ENCODE results near the gene ZNF683.
"Not testable (repeated sequence)": the region's sequence is repeated elsewhere in the genome, so short reads cannot be mapped to it uniquely, and the experiment has no call there.

The ZNF683 gene

DNA sequence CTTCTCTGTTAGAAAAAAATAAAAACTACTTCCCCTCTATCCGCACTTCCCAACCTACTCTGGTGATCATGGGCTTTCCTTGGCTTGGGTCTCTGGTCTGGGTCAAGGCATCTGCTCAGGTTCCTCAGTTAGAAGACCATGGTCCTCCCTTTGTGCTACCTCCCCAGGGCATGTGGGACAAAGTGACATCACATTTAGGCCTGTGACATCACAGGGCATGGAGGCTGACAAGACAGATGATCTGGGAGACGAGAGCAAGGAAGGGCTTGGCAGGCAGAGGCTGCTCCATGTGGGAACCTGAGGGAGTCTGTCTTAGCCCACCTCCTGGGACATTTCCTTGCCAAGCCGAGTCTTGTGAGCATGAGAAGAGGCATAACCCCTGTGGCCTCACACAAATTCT is at the start of gene ZNF683:
ZNF683 (minus strand) TSS at position 140 of the 400 bp plus-strand sequence. CDS start 4,179 bp downstream, outside the sequence.
- not testable (repeated sequence) for ATAC-seq, H3K9me3 Mint-ChIP-seq, H3K27me3 Mint-ChIP-seq, DNase-seq
- H3K4me1 Mint-ChIP-seq = peaks cover 77% of the 10 kb centered on the region
- H3K4me3 Mint-ChIP-seq = peak within 1 kb of the TSS; percentile 40 to 63
- peak within 1 kb of the TSS in 1 of 2 donors; percentile 37 for H3K27ac Mint-ChIP-seq

DNA sequence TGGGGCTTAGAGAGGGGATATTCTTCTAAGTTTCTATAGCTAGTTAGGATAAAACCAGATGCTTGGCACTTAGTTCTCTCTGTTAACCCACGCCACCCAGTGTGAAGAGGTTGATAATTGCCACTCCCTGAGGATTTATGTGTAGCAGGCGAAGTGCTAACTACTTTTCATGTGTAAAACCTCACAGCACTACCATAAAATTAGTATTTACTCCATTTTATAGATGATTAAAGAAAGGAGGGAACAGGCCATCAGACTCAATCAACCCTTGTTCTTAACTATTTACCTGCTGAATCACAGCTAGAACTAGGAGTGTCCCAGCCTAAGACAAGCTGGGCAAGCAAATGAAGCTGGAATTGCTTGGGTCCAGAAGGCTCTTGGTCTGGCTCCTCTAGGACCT is 46.9 kb upstream of the ZNF683 start:
- no peak for DNase-seq
- Mint-ChIP-seq H3K27me3 (peaks cover 19% of the 10 kb centered on the region), H3K9me3 (no peaks in the 10 kb centered on the region), H3K4me1 (no peaks in the 10 kb centered on the region), H3K27ac (no peak overlapping the region), H3K4me3 (no peak overlapping the region)
- no peak for ATAC-seq

DNA sequence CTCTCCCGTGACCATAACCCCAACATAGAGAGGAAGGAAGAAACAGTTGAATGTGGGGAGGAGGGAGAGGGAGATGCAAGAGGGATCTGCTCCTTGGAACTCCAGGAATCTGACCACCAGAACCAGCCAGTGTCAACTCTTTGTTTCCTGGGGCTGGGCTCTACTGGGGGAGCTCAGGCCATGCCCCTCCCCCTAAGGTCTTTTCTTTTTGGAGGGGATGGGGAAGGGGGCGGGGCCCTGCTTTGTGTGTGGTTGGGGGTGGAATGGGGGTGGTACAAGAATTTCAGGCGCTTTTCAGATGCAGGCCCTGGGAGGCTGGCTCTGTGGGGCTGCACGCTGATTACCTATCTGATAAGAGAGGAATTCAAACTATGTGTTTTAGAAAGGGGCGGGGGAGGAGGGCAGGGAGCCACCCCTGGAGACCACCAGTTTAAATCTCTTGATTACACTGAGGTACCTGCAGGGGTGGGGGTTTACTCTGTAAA is 46.4 kb upstream of the ZNF683 start:
- peaks cover 25% of the 10 kb centered on the region for H3K27me3 Mint-ChIP-seq
- H3K4me1 Mint-ChIP-seq = no peaks in the 10 kb centered on the region
- H3K9me3 Mint-ChIP-seq = no peaks in the 10 kb centered on the region
- DNase-seq = no peak
- ATAC-seq = no peak
- H3K27ac Mint-ChIP-seq = peak overlapping the region in 1 of 2 donors; percentile 1
- no peak overlapping the region for H3K4me3 Mint-ChIP-seq

DNA sequence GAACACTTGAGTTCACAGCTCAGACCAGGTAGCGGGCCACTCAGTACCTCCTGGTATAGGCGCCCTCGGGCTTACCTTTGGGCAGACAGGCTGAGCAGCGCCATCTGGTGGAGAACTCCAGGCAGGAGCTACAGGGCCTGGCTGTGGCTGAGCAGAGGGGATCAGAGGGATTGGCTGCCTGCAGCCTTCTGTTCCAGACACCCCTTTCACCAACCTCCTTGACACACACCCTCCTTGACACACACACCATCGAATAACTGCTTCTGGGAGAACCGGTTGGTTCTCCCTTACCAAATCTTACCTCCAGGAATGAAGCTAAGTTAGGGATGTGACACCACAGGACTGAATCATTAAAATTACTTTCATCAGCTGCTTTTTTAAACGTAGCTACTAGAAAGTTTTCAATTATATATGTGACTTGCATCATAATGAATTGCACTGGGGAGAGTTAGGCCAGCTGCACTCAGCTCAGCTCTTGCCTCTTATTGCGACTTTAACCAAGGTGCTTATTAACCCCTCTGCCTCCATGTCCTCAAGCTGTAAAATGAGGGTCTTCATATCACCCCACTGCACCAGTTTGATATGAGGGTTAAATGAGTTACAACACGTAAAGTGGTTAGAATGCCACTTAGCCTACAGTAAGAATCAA is 44.7 kb upstream of the ZNF683 start:
- DNase-seq = peak; percentile 78 to 83
- ATAC-seq = peak; percentile 100
- Mint-ChIP-seq H3K4me3 (no peak overlapping the region), H3K27ac (no peak overlapping the region), H3K27me3 (peaks cover 35% of the 10 kb centered on the region), H3K9me3 (no peaks in the 10 kb centered on the region), H3K4me1 (no peaks in the 10 kb centered on the region)

DNA sequence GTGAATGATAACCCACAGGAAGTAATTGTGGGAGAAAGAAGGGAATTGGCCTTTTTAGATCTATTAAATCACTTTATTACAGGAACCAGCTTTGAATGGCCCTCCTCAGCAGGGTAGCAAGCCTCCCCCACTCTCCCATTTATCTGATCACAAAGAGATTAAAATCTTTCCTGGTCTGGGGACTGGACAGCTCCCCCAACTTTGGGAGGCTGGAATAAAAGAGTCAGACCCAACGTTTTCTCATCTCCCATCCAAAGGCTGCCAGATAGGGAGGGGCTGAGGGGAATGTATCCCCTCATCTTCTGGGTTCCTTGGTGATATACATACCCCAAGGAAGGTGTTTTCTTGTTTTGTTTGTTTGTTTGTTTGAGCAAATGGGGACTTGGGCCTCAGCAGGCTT is 40.5 kb upstream of the ZNF683 start:
- H3K9me3 Mint-ChIP-seq = no peaks in the 10 kb centered on the region
- no peak overlapping the region for H3K27ac Mint-ChIP-seq
- ATAC-seq = no peak
- peaks cover 34% of the 10 kb centered on the region for H3K4me1 Mint-ChIP-seq
- peaks cover 67% of the 10 kb centered on the region for H3K27me3 Mint-ChIP-seq
- H3K4me3 Mint-ChIP-seq = no peak overlapping the region
- DNase-seq = no peak

DNA sequence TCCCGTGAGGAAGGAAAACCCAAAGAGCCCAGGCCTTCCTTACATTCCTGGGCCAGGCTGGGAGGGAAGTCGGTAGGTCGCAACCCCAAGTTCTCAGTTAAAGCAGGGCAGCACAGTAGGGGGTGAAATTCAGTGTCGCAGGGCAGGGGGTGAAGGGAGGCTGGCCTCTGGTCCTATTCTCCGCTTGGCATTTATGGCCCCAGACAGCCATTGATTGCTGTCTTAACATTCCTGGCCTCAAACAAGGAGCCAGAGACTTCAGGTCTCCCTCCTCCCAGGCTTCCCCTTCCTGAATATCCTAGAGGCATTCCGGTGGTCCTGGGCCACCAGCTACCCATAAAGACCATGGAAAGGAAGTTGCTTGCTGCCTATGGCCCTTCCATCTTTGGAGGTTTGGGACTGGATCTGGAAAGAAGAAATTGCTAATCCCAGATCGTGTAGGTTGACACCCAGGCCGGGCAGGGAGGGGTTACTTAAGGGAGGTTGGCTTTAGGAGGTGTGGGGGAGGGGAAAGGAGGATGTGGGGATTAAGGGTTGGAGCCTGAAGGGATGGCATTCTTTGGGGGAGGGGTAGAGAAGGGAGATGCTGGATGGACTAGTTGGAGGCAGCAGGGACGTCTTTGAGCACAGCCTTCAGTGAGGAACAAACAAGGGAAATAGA is 39.8 kb upstream of the ZNF683 start:
- Mint-ChIP-seq H3K4me1 (peaks cover 34% of the 10 kb centered on the region), H3K27ac (no peak overlapping the region), H3K4me3 (no peak overlapping the region), H3K9me3 (no peaks in the 10 kb centered on the region), H3K27me3 (peaks cover 74% of the 10 kb centered on the region)
- ATAC-seq (no peak), DNase-seq (no peak)

DNA sequence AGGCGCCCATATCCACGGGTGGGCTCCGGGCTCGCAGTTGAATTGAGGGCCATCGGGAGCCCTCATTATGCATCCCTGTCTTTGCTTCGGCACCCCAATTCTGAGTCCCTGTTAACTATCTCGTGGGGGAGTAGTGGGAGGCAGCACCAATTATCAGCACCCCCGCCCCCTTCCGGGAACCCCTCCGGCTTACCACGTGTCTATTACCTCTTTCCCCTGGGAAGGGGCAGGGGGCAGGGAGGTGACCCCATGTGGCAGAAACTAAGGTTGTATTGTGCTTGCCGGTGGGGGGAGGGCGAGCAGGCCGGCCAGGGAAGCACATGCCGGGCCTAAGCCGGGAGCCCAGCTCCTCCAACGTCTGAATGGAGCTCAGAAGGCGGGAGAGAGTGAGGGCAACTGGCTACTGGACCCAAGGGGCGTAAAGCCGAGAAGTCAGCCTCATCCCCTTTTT is 39.1 kb upstream of the ZNF683 start:
- H3K4me1 Mint-ChIP-seq = peaks cover 34% of the 10 kb centered on the region
- no peaks in the 10 kb centered on the region for H3K9me3 Mint-ChIP-seq
- H3K4me3 Mint-ChIP-seq = no peak overlapping the region
- DNase-seq (no peak), ATAC-seq (no peak)
- H3K27me3 Mint-ChIP-seq = peaks cover 74% of the 10 kb centered on the region
- H3K27ac Mint-ChIP-seq = no peak overlapping the region

DNA sequence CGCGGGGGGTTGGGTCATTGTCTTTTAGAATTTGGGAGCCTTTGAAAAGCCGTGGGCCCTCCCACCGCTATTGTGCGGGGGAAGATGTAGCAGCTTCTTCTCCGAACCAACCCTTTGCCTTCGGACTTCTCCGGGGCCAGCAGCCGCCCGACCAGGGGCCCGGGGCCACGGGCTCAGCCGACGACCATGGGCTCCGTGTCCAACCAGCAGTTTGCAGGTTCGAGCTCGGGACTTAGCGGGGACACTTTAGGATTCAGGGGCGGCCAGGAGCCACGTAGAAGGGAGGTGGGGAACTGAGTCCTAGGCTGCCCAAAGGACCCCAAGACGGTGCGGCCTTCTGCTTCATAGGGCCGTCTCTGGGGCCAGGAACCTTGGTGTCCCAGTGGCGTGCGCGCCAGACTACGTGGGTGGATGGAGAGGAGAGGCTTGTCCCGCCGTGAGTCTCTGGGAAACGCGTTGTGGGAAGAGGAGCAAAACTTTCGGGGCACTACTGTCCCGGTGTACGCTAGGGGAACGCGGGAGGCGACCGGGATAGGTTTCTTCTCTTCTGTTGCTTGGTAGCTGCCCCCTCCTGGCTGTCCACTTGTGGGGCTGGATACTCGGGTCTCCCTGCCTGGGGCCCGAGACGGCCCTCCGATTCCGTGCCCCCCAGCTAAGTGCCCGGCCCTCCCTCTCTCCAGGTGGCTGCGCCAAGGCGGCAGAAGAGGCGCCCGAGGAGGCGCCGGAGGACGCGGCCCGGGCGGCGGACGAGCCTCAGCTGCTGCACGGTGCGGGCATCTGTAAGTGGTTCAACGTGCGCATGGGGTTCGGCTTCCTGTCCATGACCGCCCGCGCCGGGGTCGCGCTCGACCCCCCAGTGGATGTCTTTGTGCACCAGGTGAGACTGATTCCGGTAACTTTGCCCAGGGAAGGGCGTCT is 38.4 kb upstream of the ZNF683 start, which contains the start of gene LIN28A:
LIN28A (plus strand) TSS at position 112 of the 918 bp plus-strand sequence; CDS start at position 187, 75 bp downstream.
- peak within 1 kb of the TSS; percentile 4 to 22 for H3K4me3 Mint-ChIP-seq
- no peak within 1 kb of the TSS for H3K27ac Mint-ChIP-seq
- peaks cover 34% of the 10 kb centered on the region for H3K4me1 Mint-ChIP-seq
- ATAC-seq (no peak), DNase-seq (peak in 1 of 2 donors; percentile 9)
- H3K27me3 Mint-ChIP-seq = peaks cover 74% of the 10 kb centered on the region
- H3K9me3 Mint-ChIP-seq = no peaks in the 10 kb centered on the region

DNA sequence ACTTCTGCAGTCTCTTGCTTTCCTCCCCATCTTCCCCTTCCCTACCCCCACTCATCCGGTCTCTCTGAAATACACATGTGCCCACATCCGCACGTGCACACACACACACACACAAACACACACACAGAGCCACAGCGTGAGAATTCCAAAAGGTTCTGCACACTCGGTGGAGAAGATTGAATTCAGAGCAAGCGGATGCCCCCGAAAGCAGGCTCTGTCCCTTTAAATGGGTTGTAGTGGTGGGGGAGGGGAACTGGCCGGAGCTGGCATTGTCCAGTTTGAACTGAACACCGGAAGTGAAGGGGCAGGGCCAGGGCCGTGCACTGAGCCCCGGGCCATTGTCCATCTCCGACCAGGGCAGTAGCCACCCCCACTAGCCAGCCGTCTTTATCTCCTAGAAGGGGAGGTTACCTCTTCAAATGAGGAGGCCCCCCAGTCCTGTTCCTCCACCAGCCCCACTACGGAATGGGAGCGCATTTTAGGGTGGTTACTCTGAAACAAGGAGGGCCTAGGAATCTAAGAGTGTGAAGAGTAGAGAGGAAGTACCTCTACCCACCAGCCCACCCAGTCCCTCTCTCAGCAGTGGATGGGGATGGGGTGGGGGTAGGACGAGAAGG is 36.7 kb upstream of the ZNF683 start:
- H3K27me3 Mint-ChIP-seq = peaks cover 79% of the 10 kb centered on the region
- H3K27ac Mint-ChIP-seq = no peak overlapping the region
- DNase-seq = peak in 1 of 2 donors; percentile 5

DNA sequence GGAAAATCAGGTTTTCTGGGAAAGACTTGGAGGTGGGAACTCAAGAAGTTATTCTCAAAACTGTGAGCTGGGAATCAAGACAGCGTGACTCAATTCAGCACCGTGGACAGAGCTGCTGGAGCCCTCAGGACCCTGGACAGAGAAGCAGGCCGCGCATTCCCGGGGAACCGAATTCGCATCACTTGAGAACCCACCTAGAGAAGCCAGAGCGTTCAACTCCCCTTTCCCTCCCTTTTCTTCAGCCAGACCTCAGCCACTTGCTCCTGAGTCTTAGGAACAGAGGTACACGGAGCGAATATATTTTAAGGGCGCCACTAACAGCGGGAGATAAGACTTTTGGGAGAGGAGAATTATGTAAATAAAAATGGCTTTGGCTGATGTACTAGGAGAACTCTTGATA is 36.1 kb upstream of the ZNF683 start:
- Mint-ChIP-seq H3K4me3 (no peak overlapping the region), H3K27ac (no peak overlapping the region), H3K4me1 (peaks cover 34% of the 10 kb centered on the region), H3K27me3 (peaks cover 79% of the 10 kb centered on the region), H3K9me3 (no peaks in the 10 kb centered on the region)
- DNase-seq (peak; percentile 55 to 63), ATAC-seq (peak; percentile 65)

More for the DNA sequence above, 36.7 kb upstream of the ZNF683 start:
- H3K4me1 Mint-ChIP-seq = peaks cover 34% of the 10 kb centered on the region
- ATAC-seq = no peak
- peak overlapping the region; percentile 9 to 35 for H3K4me3 Mint-ChIP-seq
- no peaks in the 10 kb centered on the region for H3K9me3 Mint-ChIP-seq

DNA sequence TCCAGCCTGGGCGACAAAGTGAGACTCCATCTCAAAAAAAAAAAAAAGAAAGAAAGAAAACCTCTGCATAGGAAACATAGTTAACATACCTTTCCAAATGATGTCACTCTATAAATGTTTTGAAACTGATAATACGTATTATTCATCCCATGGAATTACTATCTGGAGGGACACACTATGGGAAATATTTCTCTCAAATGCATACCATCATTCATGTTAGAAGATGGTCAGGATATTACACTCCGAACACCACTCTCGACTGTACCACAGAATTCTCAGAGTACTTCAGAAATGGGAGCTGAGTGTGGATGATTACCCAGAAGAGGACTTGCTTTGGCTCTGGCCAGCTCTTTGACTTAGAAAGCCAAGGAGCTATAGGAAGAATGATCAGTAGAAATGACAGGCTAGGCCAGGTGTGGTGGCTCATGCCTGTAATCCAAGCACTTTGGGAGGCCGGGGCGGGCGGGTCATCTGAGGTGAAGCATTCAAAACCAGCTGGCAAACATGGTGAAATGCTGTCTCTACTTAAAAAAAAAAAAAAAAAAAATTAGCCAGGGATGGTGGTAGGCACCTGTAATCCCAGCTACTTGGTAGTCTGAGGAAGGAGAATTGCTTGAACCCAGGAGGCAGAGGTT is 32.8 kb upstream of the ZNF683 start:
- DNase-seq (no peak), ATAC-seq (no peak)
- H3K4me1 Mint-ChIP-seq = peaks cover 18% of the 10 kb centered on the region
- no peak overlapping the region for H3K27ac Mint-ChIP-seq
- peaks cover 63% of the 10 kb centered on the region for H3K27me3 Mint-ChIP-seq
- H3K9me3 Mint-ChIP-seq = no peaks in the 10 kb centered on the region
- no peak overlapping the region for H3K4me3 Mint-ChIP-seq

DNA sequence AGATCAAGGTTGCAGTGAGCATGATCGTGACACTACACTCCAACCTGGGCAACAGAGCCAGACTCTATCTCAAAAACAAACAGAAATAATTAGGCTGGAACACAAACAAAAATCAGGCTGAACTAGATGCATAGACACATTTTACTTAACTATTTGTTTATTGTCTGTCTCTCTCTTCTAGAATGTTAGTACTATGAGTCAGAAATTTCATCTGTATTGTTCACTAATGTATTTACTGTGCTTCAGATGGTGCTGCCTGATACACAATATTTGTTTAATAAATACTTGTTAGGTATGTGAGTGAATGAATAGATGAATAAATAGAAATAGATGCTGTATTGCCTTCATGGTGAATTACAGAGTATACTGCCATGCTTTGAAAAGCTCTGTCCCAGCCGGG is 32.1 kb upstream of the ZNF683 start:
- H3K27me3 Mint-ChIP-seq = peaks cover 56% of the 10 kb centered on the region
- no peak for ATAC-seq
- peaks cover 14% of the 10 kb centered on the region for H3K4me1 Mint-ChIP-seq
- no peak overlapping the region for H3K4me3 Mint-ChIP-seq
- no peaks in the 10 kb centered on the region for H3K9me3 Mint-ChIP-seq
- DNase-seq = no peak
- no peak overlapping the region for H3K27ac Mint-ChIP-seq

DNA sequence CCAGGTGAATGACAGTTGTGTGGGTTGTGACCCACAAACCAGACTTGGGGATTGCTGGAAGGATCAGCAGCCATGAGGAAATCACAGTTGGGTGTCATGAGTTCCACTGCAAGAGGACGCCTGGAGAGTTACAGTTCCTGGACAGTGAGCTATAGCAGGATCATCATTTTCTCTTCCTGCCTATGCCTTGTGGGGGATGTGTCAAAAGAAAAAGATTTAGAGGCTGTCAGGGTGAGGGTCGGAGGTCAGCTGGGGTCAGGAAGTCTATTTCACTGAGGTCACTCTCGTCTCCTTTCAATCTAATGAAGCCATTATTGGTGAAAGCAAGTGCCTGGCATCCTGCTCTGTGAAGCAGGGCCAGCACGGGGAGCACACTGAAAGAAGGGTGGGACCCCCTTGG is 31.1 kb upstream of the ZNF683 start:
- H3K9me3 Mint-ChIP-seq = no peaks in the 10 kb centered on the region
- no peak for DNase-seq
- ATAC-seq = no peak
- H3K4me3 Mint-ChIP-seq = no peak overlapping the region
- H3K4me1 Mint-ChIP-seq = peaks cover 4% of the 10 kb centered on the region
- no peak overlapping the region for H3K27ac Mint-ChIP-seq
- peaks cover 46% of the 10 kb centered on the region for H3K27me3 Mint-ChIP-seq

DNA sequence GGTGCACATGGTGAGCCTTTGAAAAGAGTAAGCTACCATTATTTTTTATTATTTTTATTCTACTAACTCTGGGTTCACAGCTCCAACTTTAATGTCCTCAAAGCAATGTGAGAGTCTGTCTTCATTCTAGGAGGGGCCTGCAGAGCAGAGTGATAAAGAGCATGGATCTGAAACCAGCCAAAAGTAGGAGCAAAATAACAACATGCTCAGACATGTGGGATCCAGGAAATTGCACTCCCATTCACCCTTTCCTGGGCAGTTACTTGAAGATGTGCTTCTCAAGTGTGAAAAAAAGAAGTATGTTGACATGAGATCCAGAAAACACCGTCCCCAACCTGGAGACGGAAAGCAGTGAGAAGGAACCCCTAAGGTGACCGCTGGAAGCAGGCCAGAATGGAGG is 29.3 kb upstream of the ZNF683 start:
- H3K27ac Mint-ChIP-seq = no peak overlapping the region
- peaks cover 33% of the 10 kb centered on the region for H3K27me3 Mint-ChIP-seq
- DNase-seq (no peak), ATAC-seq (no peak)
- no peaks in the 10 kb centered on the region for H3K9me3 Mint-ChIP-seq
- H3K4me3 Mint-ChIP-seq = no peak overlapping the region
- H3K4me1 Mint-ChIP-seq = no peaks in the 10 kb centered on the region

DNA sequence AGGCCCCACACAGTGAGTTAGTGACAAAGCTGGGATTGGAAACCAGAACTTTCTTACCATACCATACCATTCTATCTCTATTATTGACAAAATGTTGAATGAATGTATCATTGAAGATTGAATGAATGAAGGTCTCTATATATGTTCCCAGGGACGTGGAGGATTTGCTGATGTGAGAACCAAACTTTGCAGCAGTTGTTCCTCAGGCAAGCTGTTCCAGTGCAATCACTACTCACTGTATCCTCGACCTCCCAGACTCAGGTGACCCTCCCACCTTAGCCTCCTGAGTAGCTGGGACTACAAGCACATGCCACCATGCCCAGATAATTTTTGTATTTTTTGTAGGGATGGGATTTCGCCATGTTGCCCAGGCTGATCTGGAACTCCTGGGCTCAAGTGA is 26.5 kb upstream of the ZNF683 start:
- Mint-ChIP-seq H3K9me3 (no peaks in the 10 kb centered on the region), H3K27me3 (peaks cover 20% of the 10 kb centered on the region)
- no peak for DNase-seq

More for the DNA sequence above, 26.5 kb upstream of the ZNF683 start:
- Mint-ChIP-seq H3K4me1 (peaks cover 9% of the 10 kb centered on the region), H3K4me3 (no peak overlapping the region), H3K27ac (no peak overlapping the region)
- ATAC-seq = peak; percentile 53
